ES-I3 (cell line): ENCODE measurements around the gene MAGI3.
"Not testable (repeated sequence)": the region's sequence is repeated elsewhere in the genome, so short reads cannot be mapped to it uniquely, and the experiment has no call there.

Source experiments
- H3K36me3 ChIP-seq: 2 replicates; pipeline ENCODE4 v1.6.1; 2013; ENCODE audit warnings: mild to moderate bottlenecking, low read length, control low read depth, moderate library complexity; ENCODE audit not compliant: insufficient read depth
- H3K4me1 ChIP-seq: 2 replicates; pipeline ENCODE4 v1.6.1; 2013; ENCODE audit warnings: mild to moderate bottlenecking, control low read depth, low read length; ENCODE audit not compliant: insufficient read depth
- H3K9ac ChIP-seq: 2 replicates; pipeline ENCODE4 v1.6.1; 2013; ENCODE audit warnings: low read depth, mild to moderate bottlenecking, low read length, moderate library complexity
- H3K9me3 ChIP-seq: 2 replicates; pipeline ENCODE4 v1.6.1; 2013; ENCODE audit warnings: mild to moderate bottlenecking, low read length, moderate library complexity; ENCODE audit not compliant: control insufficient read depth, insufficient read depth

The MAGI3 gene

DNA sequence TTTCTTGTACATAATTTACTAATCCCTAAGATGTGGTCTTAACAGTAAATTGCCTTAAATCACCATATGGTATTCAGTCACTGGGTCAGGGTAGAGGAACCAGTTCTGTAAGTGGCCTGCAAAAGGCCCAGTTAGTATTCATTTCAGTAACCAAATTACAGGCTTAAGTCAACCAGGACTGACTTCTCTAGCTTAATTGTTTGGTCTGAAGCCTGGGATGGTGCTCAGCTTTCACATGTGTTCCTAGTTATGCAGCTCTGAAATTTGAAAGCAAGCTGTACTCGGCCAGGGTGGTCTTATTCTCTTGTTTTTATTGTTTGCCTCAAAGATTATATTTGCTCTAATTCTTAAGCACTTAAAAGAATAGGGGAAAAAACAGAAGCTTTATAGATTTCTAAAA, 144.6 kb downstream of the MAGI3 start:
- no peaks in the 10 kb centered on the region for H3K9me3 ChIP-seq
- no peak overlapping the region for H3K9ac ChIP-seq
- H3K4me1 ChIP-seq, result no peaks in the 10 kb centered on the region
- no peaks in the 10 kb centered on the region for H3K36me3 ChIP-seq

DNA sequence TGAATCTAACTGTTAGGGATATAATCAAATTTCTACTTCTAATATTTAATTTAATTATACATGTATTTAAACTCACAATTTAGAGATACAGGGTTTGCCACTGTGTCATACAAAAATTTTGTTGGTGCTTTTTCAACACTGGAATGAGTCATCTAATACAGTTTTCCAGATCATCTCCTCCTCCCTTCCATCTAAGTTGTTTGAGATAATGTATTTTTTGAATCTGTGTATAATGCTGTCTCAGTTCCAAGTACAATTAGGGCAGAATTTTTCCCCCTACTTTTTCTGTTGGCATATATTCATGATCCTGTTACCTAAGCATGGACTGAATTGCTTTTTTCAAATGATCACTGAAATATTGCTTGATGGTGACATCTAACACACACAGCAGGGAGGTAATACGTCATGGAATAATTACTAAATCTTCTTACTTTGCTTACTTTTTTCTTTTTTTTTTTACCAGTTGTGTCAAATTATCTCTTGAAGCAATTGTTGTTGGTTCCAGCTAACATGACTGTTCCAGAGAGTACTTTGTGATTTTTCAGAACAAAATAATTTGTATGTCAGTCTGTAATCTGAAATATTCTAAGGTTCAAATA, 146.0 kb downstream of the MAGI3 start:
- Histone ChIP-seq H3K9ac (no peak overlapping the region), H3K36me3 (no peaks in the 10 kb centered on the region), H3K4me1 (no peaks in the 10 kb centered on the region), H3K9me3 (no peaks in the 10 kb centered on the region)

DNA sequence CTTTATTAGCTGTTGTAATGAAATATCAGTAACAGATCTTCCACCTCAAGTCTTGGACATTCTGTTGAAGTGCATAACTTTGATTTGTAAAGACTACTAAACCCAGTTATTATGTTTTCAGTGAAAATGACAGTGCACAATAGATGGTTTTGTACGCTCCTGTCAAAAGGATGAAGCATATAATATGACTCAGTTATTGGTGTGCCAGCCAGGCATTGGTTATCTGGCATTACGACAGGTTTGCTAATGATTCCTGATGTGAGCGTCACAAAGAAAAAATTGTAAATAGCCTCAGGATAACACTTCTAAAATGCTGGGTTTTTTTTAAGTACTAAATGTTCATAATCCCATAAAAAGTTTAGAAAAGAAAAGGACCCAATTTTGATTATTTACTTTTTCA, 147.9 kb downstream of the MAGI3 start:
- Histone ChIP-seq H3K36me3 (no peaks in the 10 kb centered on the region), H3K9me3 (no peaks in the 10 kb centered on the region), H3K9ac (no peak overlapping the region), H3K4me1 (no peaks in the 10 kb centered on the region)

DNA sequence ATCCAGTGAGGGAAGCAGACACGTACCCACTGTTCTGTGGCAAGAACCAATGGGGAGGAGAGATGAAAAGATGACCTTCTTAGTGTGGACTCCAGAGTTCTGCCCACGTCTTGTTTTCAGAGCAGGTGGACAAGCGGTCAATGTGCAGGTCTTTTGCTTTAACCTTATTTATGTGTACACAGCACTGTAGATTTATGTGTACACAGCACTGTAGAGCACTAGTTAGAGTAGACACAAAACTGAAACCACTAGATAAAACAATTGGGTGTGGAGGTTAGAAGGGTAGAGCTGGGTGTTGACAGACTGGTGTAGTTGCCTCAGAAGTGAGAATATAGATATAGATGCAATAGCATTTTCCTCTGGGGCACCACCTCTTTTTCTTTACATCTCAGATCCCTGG, 150.0 kb downstream of the MAGI3 start:
- no peaks in the 10 kb centered on the region for H3K4me1 ChIP-seq
- no peaks in the 10 kb centered on the region for H3K36me3 ChIP-seq
- no peak overlapping the region for H3K9ac ChIP-seq
- H3K9me3 ChIP-seq, result no peaks in the 10 kb centered on the region

DNA sequence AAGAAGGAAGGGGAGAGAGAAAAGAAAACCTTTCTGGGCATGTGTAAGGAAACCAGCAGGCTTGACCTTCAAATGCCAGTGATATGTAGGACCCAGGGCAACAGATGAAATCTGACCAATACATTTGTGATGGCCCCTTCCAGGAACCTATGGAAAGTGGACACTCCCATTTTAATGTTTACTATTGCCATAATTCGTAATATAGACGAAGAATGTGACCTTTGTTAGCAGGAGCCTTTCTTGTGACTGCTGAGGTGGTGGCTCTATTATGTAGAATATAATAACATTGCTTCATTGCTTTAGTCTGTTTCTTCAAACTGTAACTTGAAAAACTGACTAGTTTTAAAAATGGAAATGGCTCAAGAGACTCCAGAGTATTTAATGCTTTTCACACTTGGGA, 150.8 kb downstream of the MAGI3 start:
- Histone ChIP-seq H3K36me3 (no peaks in the 10 kb centered on the region), H3K9ac (no peak overlapping the region), H3K4me1 (no peaks in the 10 kb centered on the region; the same call in 1 of the 2 replicates), H3K9me3 (no peaks in the 10 kb centered on the region)

DNA sequence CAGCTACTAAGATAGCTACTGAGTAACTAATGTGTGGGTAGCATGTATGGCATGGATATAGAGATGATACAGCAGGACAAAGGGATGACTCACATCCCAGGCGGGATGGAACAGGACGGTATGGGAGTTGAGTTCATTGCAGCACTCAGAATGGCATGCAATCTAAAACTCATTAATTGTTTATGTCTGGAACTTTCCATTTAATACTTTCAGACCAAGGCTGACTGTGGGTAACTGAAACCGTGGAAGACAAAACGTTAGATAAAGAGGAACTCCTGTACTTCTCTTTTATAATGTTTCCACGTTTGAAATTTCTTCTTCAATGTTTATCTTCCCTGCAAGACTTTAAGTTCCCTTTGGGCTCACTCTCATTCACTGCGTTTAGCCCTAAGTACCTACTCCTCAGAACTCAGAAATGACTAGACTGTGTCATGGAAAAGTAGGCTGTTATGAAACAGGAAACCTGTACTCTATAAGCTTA, 151.9 kb downstream of the MAGI3 start:
- H3K9ac ChIP-seq, result no peak overlapping the region
- no peaks in the 10 kb centered on the region for H3K36me3 ChIP-seq
- H3K9me3 ChIP-seq, result no peaks in the 10 kb centered on the region
- H3K4me1 ChIP-seq, result no peaks in the 10 kb centered on the region; the same call in 1 of the 2 replicates

DNA sequence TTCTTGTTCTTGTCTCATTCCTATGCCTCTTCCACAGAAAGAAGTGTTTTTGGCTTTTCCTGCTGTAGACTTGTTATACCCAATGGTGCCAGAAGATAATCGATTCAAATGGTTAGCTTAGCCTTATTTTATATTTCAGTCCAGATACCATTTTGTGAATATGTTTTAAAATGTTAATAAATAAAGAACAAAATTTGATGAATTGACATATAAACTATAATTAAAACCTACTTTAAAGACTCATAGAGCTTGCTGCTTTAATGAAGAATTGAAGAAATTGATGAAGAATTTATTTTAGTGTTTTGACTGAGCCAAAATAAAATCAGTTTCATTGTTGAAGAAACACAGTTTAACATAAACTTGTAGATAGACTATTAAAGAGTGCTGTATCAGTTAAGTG, 152.8 kb downstream of the MAGI3 start:
- Histone ChIP-seq H3K36me3 (no peaks in the 10 kb centered on the region), H3K4me1 (no peaks in the 10 kb centered on the region; the same call in 1 of the 2 replicates), H3K9ac (no peak overlapping the region), H3K9me3 (no peaks in the 10 kb centered on the region)

DNA sequence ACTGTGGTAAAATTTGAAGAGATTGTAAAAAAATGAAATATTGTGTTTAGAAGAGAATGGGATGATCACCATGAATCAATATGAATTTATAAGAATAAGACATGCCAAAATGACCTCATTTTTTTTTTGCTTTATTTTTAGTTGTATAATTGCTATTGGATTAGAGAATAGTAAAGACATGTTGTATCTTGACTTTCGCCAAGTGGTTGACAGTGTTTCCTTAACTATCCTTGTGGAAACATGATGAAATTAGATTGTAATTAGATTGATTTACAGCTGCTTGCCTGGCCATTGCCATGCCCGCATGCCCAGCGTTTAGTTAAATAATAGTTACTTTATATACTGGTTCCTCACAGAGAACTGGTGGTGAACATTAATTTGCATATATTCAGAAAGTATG, 154.9 kb downstream of the MAGI3 start:
- Histone ChIP-seq H3K4me1 (no peaks in the 10 kb centered on the region; the same call in 1 of the 2 replicates), H3K9me3 (no peaks in the 10 kb centered on the region), H3K9ac (no peak overlapping the region), H3K36me3 (no peaks in the 10 kb centered on the region)

DNA sequence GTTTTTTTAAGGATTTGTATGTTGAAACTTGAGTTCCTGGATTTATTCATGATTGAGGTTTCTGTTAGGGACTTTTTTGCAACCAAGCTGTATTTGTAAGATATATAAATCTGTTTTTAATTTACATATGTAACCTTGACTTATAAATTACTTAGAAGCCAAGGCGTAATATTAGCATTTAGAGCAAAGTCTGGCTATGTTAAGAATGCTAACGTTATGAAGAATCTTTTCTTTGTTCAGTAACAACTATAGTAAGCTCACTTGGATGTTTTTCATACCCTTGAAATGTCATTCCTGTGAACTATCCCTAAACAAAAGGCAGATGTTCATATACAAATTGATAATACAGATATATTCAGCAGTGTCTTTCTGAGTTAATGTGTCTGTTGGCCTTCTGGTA, 155.3 kb downstream of the MAGI3 start:
- H3K4me1 ChIP-seq, result no peaks in the 10 kb centered on the region; the same call in 1 of the 2 replicates
- H3K9me3 ChIP-seq, result no peaks in the 10 kb centered on the region
- H3K36me3 ChIP-seq, result no peaks in the 10 kb centered on the region
- no peak overlapping the region for H3K9ac ChIP-seq

DNA sequence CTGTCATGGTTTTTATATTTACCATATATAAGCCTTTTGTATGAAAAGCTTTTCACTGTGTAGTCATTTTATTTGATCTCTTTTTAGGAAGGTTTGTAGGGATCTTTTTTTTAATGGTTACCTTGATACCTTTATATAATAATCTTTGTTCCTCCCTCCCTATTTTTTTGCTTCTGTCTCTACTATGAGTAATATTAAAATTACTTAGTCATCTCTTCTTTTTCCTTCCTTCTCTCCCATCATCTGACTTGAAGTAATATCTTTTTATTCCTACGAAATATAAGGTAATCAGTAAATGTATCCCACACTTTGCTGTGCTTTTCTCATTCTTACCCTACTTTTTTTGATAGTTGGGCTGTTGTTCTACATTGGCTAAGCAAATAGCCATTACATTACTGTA, 161.4 kb downstream of the MAGI3 start:
- H3K36me3 ChIP-seq, result no peaks in the 10 kb centered on the region
- no peaks in the 10 kb centered on the region for H3K4me1 ChIP-seq
- H3K9ac ChIP-seq, result no peak overlapping the region
- no peaks in the 10 kb centered on the region; the same call in 1 of the 2 replicates for H3K9me3 ChIP-seq

DNA sequence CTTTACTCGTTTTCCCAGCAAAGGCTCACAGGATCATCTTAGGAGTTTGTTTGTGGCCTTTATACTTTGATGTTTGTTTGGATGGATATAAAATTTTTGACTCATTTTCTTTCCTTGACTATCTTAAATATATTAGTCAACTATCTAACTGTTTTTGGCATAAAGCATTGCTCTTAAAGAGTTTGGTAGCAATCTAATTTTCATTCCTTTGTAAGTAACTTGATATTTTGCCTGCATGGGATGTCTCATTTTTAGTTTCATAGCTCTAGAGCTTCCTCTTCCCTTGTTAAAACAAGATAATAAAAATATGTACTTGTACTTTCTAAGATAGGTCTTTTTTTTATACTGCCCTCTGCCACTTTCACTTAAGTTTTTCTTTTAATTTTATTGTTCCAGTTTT, 161.9 kb downstream of the MAGI3 start:
- Histone ChIP-seq H3K4me1 (no peaks in the 10 kb centered on the region), H3K9me3 (no peaks in the 10 kb centered on the region; the same call in 1 of the 2 replicates), H3K9ac (no peak overlapping the region), H3K36me3 (no peaks in the 10 kb centered on the region)

DNA sequence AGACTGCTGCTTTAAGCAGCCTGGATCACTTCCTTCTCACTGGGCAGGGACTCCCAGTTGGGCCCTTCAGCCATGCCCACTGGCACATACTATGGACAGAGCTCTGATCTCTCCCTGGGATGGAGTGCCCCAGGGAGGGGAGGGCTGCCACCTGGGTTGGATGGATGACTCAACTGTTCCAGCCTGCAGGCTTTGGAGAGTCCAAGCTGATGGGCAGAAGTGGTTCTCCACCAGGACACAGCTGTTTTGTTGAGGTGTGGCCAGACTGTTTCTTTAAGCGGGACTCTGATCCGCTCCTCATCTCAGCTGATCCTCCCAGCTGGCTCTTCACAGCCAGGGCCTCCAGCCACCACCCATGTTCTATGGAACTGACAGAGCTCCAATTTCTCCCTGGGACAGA, 166.9 kb downstream of the MAGI3 start:
- no peak overlapping the region for H3K9ac ChIP-seq
- H3K36me3 ChIP-seq, result no peaks in the 10 kb centered on the region; the same call in 1 of the 2 replicates
- no peaks in the 10 kb centered on the region for H3K4me1 ChIP-seq
- no peaks in the 10 kb centered on the region; the same call in none of the 2 replicates for H3K9me3 ChIP-seq

DNA sequence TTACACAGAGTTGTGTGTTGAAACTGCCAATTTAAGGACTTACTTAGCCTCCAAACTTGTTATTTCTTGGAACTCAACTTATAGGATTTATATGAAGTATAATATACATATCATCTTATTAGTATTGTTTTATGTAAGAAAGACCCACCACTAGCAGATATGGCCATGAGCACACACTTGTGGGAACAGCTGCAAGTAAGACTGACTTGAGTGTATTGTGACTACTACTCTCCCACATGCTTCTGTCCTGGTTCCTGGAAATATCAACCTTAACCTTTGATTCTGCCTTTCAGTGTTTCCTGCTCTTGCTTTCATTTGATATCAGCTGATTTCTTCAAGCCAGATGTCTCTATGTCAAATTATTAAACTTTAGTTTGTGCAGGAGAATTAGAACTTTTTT, 175.3 kb downstream of the MAGI3 start:
- H3K9me3 ChIP-seq, result peaks cover 5% of the 10 kb centered on the region; the same call in 1 of the 2 replicates
- no peaks in the 10 kb centered on the region for H3K4me1 ChIP-seq
- H3K36me3 ChIP-seq, result no peaks in the 10 kb centered on the region
- H3K9ac ChIP-seq, result no peak overlapping the region

DNA sequence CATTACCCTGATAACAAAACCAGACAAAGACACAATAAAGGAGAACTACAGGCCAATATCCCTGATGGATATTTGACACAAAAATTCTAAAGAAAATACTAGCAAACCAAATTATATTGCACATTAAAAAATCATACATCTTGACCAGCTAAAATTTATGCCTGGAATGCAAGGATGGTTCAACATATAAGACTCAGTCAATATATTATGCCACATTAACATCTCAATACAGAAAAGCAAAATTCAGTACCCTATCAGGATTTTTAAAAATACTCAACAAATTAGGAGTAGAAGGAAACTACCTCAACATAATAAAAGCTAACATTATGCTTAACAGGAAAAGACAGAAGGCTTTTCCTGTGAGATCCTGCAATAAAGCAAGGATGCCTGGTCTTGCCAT, 177.1 kb downstream of the MAGI3 start:
- Histone ChIP-seq H3K9ac (no peak overlapping the region), H3K9me3 (peaks cover 5% of the 10 kb centered on the region; the same call in 1 of the 2 replicates), H3K36me3 (no peaks in the 10 kb centered on the region), H3K4me1 (no peaks in the 10 kb centered on the region)

DNA sequence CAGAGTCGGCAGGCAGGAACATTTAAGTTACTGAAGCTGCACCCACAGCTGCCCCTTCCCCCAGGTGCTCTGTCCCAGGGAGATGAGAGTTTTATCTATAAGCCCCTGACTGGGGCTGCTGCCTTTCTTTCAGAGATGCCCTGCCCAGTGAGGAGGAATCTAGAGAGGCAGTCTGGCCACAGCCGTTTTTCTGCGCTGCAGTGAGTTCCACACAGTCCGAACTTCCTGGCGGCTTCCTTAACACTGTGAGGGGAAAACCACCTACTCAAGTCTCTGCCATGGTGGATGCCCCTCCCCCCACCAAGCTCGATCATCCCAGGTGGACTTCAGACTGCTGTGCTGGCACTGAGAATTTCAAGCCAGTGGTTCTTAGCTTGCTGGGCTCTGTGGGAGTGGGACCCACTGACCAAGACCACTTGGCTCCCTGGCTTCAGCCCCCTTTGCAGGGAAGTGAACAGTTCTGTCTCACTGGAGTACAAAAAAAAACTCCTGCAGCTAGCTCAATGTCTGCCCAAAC, 185.5 kb downstream of the MAGI3 start:
- not testable (repeated sequence) for H3K9ac ChIP-seq, H3K9me3 ChIP-seq, H3K36me3 ChIP-seq, H3K4me1 ChIP-seq
